PFSK-1 (cell line): Measurements from ENCODE around the gene MGAT5.

Experiments used
- FOXP2 ChIP-seq: optimal IDR thresholded peaks from 2 replicates; pipeline ENCODE3; 2011; ENCODE audit warnings: borderline replicate concordance, control low read depth, inconsistent platforms; ENCODE audit not compliant: insufficient read depth; ENCODE audit errors: extremely low read length, extremely low read depth
- POLR2AphosphoS5 ChIP-seq: IDR thresholded peaks from 2 replicates; pipeline ENCODE4 v1.6.1; 2012; ENCODE audit warnings: low read depth, mild to moderate bottlenecking, control low read depth, low read length, moderate library complexity
- REST ChIP-seq, 2 experiments: IDR thresholded peaks; 2 replicates each; pipeline versions ENCODE4 v1.6.1 to v1.8.0; 2011 to 2012; ENCODE audit warnings: low read depth in 2 of 2, low read length in 2 of 2, control low read depth in 1 of 2, inconsistent platforms in 1 of 2, mild to moderate bottlenecking in 1 of 2, moderate library complexity in 1 of 2; ENCODE audit not compliant: insufficient read depth in 1 of 2
- SIN3A ChIP-seq: IDR thresholded peaks from 2 replicates; pipeline ENCODE4 v1.6.1; 2012; ENCODE audit warnings: mild to moderate bottlenecking, low read length, moderate library complexity, borderline replicate concordance; ENCODE audit not compliant: insufficient read depth
- TAF1 ChIP-seq: IDR thresholded peaks from 2 replicates; pipeline ENCODE4 v1.6.1; 2012; ENCODE audit warnings: low read length, control low read depth, borderline replicate concordance; ENCODE audit not compliant: insufficient read depth

The MGAT5 gene

DNA sequence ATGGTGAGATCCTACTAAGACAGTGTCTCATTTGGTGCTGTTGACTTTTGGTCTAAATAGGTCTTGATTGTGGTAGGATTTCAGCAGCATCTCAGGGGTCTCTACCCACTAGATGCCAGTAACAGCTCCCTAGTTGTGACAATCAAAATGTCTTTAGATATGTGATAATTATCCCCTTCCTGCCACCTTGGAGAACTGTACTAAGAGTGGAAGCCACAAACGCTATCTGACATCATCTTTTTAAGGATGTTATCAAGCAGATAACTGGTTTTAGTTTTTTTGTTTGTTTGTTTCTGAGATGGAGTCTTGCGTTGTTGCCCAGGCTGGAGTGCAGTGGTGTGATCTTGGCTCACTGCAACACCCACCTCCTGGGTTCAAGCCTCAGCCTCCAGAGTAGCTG lies 3.1 kb downstream of the MGAT5 start:
- no peak for TF ChIP-seq TAF1
- TF ChIP-seq POLR2AphosphoS5, result no peak
- TF ChIP-seq FOXP2, result no peak

- TF ChIP-seq FOXP2 (no peak), SIN3A (no peak), REST (IDR thresholded peaks at IDR 0.05; ENCODE audit: insufficient read depth in 1 of 2, low read depth in 2 of 2, low read length in 2 of 2) (no peak), POLR2AphosphoS5 (no peak), TAF1 (no peak)
Observed at GRCh38 chr2:134257509-134257908, 3.6 kb downstream of the MGAT5 start.

DNA sequence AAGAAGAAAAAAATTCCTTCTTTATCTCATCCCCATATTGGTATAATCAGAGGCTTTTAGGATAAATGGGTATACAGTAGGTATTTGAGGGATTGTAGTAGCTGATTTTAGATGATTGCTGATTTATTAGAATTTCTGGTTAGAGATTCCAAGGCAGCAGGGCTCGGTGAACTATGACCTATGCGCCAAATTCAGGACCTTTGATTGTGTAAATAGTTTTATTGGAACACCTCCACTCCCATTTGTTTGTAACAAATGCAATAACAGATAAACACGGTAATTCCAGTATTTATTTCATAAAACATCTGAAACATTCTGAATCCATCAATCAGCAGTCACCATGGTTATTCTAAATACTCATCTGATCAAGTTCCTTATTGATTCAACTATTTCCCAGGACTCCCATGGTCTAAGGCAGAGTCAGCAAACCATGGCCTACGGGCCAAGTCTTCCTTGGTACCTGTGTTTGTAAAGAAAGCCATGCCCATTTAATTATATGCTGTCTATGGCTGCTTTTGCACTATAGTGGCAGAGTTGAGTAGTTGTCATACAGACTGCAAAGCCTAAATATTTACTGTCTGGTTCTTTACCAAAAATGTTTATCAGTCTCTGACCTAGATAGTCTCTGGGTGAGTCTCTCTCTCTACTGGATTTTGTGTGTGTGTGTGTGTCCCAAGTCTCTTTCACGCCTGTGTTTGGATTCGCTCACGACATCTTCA lies 4.3 kb downstream of the MGAT5 start:
- no peak for TF ChIP-seq TAF1
- TF ChIP-seq REST (IDR thresholded peaks at IDR 0.05; ENCODE audit: insufficient read depth in 1 of 2, low read depth in 2 of 2, low read length in 2 of 2), result no peak
- TF ChIP-seq SIN3A, result no peak
- no peak for TF ChIP-seq FOXP2
- no peak for TF ChIP-seq POLR2AphosphoS5

DNA sequence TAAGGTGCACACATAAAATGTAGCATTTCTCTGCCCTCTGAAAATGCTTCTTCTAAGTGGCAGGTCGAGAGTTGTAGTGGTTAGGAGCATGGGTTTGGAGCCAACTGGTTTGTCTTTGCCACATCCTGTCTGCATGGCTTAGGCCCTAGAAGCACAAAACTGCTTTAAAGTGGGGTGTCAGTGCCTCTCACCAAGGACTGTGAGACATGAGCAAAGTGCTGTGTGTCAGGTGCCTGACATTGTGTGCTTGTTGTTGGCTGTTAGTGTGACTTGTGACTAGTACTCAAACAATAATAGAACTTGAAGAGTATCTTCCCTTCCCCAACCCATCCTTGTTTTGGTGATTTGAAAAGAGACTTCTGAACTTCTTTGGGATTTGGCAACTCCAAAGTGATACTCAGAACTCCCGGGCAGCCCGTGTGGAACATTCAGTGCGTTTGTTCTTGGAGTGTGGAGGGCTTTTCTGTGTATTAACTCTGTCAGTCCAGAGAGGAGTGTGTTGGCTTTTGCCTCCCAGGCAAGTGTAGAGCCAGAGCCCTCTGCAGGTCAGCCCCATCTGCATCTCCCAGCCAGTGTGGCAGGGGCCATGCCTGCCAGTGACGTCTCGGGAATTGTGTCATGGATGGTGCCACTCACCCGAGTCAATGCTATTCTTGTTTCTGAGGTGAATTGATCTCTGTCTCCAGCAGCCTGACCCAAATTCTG lies 5.0 kb downstream of the MGAT5 start:
- TF ChIP-seq POLR2AphosphoS5 (no peak), REST (IDR thresholded peaks at IDR 0.05; ENCODE audit: insufficient read depth in 1 of 2, low read depth in 2 of 2, low read length in 2 of 2) (no peak), SIN3A (no peak)

DNA sequence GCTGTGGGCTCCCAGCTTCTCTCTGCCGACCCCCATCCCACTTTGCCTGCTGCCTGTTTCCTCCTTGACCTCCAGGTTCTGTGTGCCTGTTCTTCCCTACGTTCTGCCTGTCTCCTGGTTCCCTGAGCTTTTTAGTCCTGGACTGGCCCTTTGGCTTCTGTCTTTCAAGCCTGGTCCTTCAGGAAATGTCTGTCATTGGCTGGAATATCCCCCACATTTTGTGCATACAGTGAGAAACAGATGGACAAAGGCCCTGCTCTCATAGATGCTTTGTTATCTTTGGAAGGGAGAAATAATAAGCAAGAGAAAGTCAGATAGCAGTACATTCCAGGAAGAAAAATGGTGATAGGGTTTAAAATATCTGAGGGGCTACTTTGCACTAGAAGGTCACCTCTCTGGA lies 5.7 kb downstream of the MGAT5 start:
- TF ChIP-seq SIN3A, result no peak
- TF ChIP-seq TAF1, result no peak
- TF ChIP-seq FOXP2, result no peak
- TF ChIP-seq POLR2AphosphoS5, result no peak
- TF ChIP-seq REST (IDR thresholded peaks at IDR 0.05; ENCODE audit: insufficient read depth in 1 of 2, low read depth in 2 of 2, low read length in 2 of 2), result no peak
